Naive B cell (primary cell): Measurements from ENCODE around the gene ANKH. TPM values are rescaled to one million over a fixed set of nuclear protein-coding genes. Genes with fewer than 3 reads are reported as not detected.
"Not testable (repeated sequence)": the region's sequence is repeated elsewhere in the genome, so short reads cannot be mapped to it uniquely, and the experiment has no call there.

Source experiments
- ATAC-seq, 2 donors: fragments of 150-1000 bp; cut with Tn5 transposase; 2 replicates each; pipeline ENCODE4 v1.10.0; 2021; ENCODE audit warnings: low read depth in 2 of 2, mild to moderate bottlenecking in 2 of 2, moderate library complexity in 2 of 2
- DNase-seq: peaks from one replicate; pipeline ENCODE4 v3.0.0; 2022
- H3K27ac Mint-ChIP-seq, 6 donors: one replicate each; pipeline ENCODE4 v1.8.0; 2020 to 2022; ENCODE audit warnings: mild to moderate bottlenecking in 6 of 6, mixed read lengths in 6 of 6, moderate library complexity in 5 of 6, inconsistent platforms in 2 of 6
- H3K27me3 Mint-ChIP-seq, 3 donors: one replicate each; pipeline ENCODE4 v1.8.0; 2021 to 2022; ENCODE audit warnings: mixed read lengths in 3 of 3, mild to moderate bottlenecking in 1 of 3
- H3K36me3 Mint-ChIP-seq, 2 donors: one replicate each; pipeline ENCODE4 v1.8.0; 2020 to 2022; ENCODE audit warnings: mixed read lengths in 2 of 2, inconsistent platforms in 1 of 2, mild to moderate bottlenecking in 1 of 2
- H3K4me1 Mint-ChIP-seq, 3 donors: one replicate each; pipeline ENCODE4 v1.8.0; 2020 to 2022; ENCODE audit warnings: mixed read lengths in 3 of 3, inconsistent platforms in 1 of 3, mild to moderate bottlenecking in 1 of 3, moderate library complexity in 1 of 3
- H3K4me3 Mint-ChIP-seq, 8 donors: one replicate each; pipeline ENCODE4 v1.8.0; 2020 to 2022; ENCODE audit warnings: mild to moderate bottlenecking in 8 of 8, mixed read lengths in 8 of 8, moderate library complexity in 8 of 8, inconsistent platforms in 2 of 8
- H3K9me3 Mint-ChIP-seq, 7 donors: one replicate each; pipeline ENCODE4 v1.8.0; 2020 to 2022; ENCODE audit warnings: mixed read lengths in 7 of 7, mild to moderate bottlenecking in 5 of 7, inconsistent platforms in 2 of 7, moderate library complexity in 1 of 7
- polyA plus RNA-seq, 6 donors: library from polyadenylated mRNA; unstranded; fragments of 300-500 nt; fragmentation: Illumina TruSeq; gene quantifications; one replicate each; pipeline ENCODE4 v1.2.3, GENCODE V29; 2021; ENCODE audit warnings: low read depth in 6 of 6

The ANKH gene
- polyA plus RNA-seq, 6 donors from 2014 or later, result 7.4 to 14.7 (median 11.8) TPM

DNA sequence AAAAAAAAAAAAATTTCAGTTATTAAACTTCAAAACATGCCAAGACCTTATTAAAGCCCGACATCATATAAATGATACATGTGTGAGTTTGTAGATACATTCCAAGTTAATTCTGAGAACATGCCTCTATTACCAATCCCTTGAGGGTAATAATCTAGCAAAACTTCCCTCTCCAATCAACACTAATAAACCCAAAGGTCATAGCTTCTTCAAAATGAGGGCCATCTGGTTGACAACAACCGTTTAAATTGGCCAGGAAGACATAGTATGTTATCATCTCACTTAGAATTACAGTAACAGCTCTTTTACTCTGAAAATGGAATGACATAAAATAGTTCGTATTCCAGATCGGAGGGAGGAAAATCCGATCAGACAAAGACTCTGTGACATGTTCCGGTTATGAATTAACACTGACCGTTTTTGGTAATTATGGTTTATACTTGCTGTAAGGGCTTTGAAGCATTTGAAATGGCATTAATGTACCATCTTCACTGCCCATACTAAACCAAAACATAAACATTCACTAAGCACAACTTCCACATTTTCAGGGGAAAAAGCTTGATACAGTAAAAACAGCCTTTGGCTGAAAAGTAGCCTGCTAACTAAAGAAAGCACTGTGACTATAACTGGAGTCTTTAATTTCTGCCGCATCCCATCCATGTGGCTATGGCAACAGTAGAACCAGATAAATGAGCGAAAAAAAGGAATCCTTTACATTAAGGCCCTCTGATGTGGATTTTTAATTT is 50.3 kb downstream of the ANKH start:
- DNase-seq (no peak), ATAC-seq (no peak)
- Mint-ChIP-seq H3K9me3 (no peaks in the 10 kb centered on the region), H3K27me3 (no peaks in the 10 kb centered on the region), H3K36me3 (peaks cover 0 to 6% of the 10 kb centered on the region in 2 donors), H3K4me1 (peaks cover 22 to 29% (median 28%) of the 10 kb centered on the region in 3 donors), H3K27ac (no peak overlapping the region), H3K4me3 (no peak overlapping the region)

DNA sequence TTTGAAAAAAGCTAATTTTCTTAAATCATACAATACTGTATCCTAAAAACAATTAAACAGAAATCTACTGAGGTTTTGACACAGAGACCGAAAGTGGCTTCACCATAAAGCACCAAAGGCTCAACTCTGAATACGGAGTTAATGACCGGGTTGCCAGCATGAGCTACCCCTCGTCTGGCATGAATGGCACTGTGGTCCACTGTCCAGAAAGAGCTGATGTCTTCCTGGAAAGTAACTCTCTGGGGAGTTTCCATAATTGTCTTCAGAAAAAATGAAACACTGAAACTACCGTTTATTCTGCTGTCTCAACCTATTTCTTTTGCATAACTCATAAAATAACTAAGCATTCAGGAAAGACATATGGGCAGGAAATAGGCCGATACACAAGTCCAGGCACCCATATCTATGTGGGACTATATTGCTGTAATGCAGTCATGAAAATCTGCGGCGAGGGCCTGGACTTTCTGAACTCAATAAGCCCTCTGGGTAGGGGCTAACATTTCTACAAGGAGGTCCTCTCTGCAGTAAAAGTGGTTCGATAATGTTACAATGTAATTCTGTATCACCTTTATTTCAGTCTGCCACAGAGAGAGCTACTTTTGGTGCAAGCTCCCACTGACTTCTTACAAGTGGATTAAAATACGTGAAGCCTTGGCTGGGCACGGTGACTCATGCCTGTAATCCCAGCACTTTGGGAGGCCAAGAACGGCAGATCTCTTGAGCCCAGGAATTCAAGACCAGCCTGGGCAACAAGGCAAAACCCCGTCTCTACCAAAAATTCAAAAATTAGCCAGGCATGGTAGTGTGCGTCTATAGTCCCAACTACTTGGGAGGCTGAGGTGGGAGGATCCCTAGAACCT is 52.4 kb downstream of the ANKH start:
- no peaks in the 10 kb centered on the region for H3K9me3 Mint-ChIP-seq

DNA sequence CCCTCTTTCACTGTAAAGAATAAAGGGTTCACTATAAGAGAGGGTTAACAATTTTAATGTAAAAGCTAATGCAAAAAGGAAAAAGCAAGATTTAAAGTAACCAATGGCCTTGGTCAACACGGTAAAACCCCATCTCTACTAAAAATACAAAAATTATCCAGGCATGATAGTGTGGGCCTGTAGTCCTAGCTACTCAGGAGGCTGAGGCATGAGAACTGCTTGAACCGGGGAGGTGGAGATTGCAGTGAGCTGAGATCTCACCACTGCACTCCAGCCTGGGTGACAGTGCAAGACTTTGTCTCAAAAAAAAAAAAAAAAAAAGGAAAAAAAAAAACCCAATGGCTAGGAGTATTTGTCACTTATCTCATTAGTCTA is 53.8 kb downstream of the ANKH start:
- H3K36me3 Mint-ChIP-seq, H3K27me3 Mint-ChIP-seq, H3K9me3 Mint-ChIP-seq, H3K4me3 Mint-ChIP-seq, DNase-seq: not testable (repeated sequence)
- H3K4me1 Mint-ChIP-seq, result peaks cover 28 to 42% (median 36%) of the 10 kb centered on the region in 3 donors
- peak overlapping the region in 3 of 6 donors; percentile 0 to 42 (median 31) for H3K27ac Mint-ChIP-seq
- ATAC-seq, result peak in 1 of 2 donors; percentile 30

More for the DNA sequence above, 52.4 kb downstream of the ANKH start:
- Mint-ChIP-seq H3K27me3 (no peaks in the 10 kb centered on the region), H3K36me3 (peaks cover 0 to 6% of the 10 kb centered on the region in 2 donors), H3K27ac (peak overlapping the region in 4 of 6 donors; percentile 44 to 62 (median 46)), H3K4me1 (peaks cover 22 to 29% (median 28%) of the 10 kb centered on the region in 3 donors), H3K4me3 (no peak overlapping the region)
- no peak for ATAC-seq
- no peak for DNase-seq

DNA sequence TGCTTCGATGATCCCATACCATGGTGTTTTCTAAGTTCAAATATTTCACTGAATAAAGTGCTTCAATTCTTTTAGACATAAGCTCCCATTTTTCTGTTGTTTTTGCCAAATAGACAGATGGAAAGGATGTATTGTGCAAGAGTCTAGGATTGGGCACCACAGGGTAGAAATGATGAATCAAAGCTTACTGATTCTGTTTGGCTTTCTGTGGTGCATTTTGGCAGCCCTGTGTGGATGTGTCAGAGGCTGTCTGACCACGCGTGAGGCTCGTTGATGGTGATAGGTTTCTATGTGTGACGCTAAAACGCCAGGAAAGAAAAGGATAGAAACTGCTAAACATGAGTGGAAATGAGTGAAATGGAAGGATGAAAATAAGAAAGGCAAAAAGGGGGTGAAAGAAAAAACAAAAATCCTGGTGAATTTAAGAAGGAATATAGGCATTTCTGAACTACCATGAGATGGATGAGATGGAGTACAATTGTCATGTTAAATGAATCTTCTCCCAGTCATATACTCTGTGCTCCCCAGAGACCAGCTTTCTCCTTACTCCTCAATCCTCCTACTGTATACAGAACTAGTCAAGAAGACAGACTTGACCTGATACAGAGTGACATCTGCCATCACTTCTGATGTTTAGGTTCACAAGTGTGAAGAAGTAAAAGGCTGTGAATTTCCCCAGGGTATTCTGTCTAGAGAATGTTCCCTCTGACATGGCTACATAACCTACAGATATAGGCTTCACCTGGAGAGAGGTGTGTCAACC is 54.4 kb downstream of the ANKH start:
- Mint-ChIP-seq H3K9me3 (no peaks in the 10 kb centered on the region), H3K4me1 (peaks cover 34 to 47% (median 42%) of the 10 kb centered on the region in 3 donors), H3K27me3 (no peaks in the 10 kb centered on the region), H3K36me3 (peaks cover 0 to 6% of the 10 kb centered on the region in 2 donors), H3K27ac (peak overlapping the region in 2 of 6 donors; percentile 0 to 31), H3K4me3 (peak overlapping the region in 1 of 8 donors; percentile 37)
- ATAC-seq, result peak in 1 of 2 donors; percentile 60
- no peak for DNase-seq

DNA sequence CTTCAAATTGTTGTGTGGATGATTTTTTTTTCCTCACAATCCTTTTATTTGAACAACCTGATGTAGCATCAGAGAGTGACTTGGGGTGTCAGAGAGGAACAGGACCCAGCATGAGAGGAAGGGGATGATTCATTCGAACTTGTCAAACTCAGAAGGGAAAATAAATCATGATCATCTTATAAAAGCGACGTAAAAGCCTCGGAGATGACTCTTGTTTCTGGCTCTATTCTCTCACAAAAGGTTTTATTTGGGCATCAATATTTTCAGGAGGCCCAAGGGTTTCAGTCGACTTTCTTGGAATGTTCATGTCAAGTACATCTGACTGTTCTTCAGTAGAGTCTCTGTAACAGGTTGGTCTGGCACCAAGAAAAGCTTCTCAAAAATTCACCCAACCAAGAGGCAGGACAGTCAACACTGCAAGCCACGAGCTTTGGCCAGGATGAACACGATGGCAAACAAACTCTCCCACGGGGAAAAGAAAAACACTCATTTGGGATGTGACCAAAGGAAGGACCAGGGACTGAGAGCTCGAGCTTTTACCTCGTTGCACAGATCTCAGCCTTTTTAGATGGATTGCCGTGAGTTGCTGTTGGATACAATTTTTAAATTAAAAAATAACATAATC is 55.1 kb downstream of the ANKH start:
- peak overlapping the region in 2 of 6 donors; percentile 16 to 40 for H3K27ac Mint-ChIP-seq
- DNase-seq (no peak), ATAC-seq (no peak)
- no peaks in the 10 kb centered on the region for H3K9me3 Mint-ChIP-seq
- peaks cover 0 to 6% of the 10 kb centered on the region in 2 donors for H3K36me3 Mint-ChIP-seq
- H3K4me1 Mint-ChIP-seq, result peaks cover 39 to 50% (median 45%) of the 10 kb centered on the region in 3 donors
- H3K27me3 Mint-ChIP-seq, result no peaks in the 10 kb centered on the region
- H3K4me3 Mint-ChIP-seq, result no peak overlapping the region

DNA sequence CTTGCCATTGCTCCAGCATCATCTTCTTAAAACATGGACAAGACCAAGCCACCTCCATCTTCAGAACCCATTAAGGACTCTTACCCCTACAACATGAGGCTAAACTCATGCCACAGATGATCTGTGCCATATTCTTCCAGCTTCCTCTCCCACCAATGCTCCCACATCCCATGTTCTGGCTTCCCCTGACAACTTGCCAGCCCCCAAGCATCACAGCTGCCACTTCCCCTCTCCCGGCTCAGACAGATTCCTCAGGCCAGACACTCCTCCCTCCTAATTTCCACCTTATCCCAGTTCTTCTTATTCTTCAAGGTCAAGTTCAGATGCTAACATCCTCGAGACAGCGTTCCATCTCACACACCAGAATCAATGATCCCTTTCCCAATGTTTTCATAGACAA is 57.8 kb downstream of the ANKH start:
- Mint-ChIP-seq H3K4me1 (peaks cover 47 to 59% (median 58%) of the 10 kb centered on the region in 3 donors), H3K36me3 (no peaks in the 10 kb centered on the region), H3K27ac (peak overlapping the region in 5 of 6 donors; percentile 49 to 83 (median 73)), H3K9me3 (no peaks in the 10 kb centered on the region), H3K27me3 (no peaks in the 10 kb centered on the region), H3K4me3 (no peak overlapping the region)
- ATAC-seq (no peak), DNase-seq (no peak)

DNA sequence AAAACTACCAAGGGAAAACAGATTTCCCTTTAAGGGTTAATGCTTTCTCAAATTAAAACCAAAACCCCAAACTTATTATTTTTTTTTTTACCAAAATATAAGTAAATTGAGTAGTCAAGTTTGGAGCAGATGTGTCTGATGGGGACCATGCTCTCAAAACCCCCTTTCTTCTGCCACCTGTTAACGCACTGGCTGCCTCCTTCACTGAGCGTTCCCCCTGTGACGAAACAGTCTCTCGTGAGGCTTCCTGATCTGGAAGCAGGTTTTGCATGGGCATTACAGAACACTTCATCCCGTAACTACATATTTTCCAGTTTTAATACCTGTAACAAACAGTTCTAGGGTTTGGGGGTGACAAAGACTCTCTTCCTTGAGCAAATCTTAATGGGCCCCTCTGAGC is 59.4 kb downstream of the ANKH start:
- H3K36me3 Mint-ChIP-seq, result no peaks in the 10 kb centered on the region
- H3K9me3 Mint-ChIP-seq, result no peaks in the 10 kb centered on the region
- peak overlapping the region in 6 of 8 donors; percentile 2 to 61 (median 24) for H3K4me3 Mint-ChIP-seq
- DNase-seq (peak; percentile 28), ATAC-seq (peak; percentile 66 to 67)
- H3K4me1 Mint-ChIP-seq, result peaks cover 37 to 46% (median 46%) of the 10 kb centered on the region in 3 donors
- H3K27me3 Mint-ChIP-seq, result no peaks in the 10 kb centered on the region
- peak overlapping the region; percentile 8 to 87 (median 80) for H3K27ac Mint-ChIP-seq

DNA sequence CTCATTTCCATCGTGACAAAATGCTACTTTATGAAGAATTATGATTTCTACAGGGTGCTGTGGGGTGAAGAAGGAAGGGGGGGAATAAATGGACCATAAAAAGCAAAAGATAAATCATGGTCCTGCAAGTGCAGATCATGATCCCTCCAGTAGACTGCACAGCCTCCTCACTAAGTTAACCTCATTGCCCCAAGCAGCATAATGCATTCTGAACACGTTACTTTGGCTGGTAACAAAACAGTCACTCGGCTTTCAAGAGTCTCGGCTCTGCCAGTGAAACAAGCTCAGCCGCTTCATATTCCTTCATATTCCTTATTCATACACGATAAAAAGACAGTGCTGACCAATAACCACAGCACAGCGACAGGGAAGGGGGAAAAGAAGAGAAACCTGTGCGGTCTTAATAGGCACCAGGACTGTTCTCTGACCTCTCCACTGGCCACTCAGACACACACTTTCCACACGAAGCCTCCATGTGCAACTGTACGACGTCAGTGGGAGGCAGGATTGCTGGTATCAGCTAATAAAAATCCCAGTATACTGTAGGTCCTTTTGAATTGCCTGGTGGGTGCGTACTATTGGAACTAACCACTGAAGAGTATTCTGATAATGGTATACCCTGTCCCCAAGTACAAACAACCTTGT is 60.5 kb downstream of the ANKH start:
- no peaks in the 10 kb centered on the region for H3K27me3 Mint-ChIP-seq
- no peaks in the 10 kb centered on the region for H3K9me3 Mint-ChIP-seq
- H3K4me1 Mint-ChIP-seq, result peaks cover 34 to 42% (median 40%) of the 10 kb centered on the region in 3 donors
- no peak for DNase-seq
- H3K36me3 Mint-ChIP-seq, result no peaks in the 10 kb centered on the region
- peak overlapping the region; percentile 44 to 83 (median 72) for H3K27ac Mint-ChIP-seq
- no peak for ATAC-seq
- H3K4me3 Mint-ChIP-seq, result peak overlapping the region; percentile 28 to 91 (median 74)

DNA sequence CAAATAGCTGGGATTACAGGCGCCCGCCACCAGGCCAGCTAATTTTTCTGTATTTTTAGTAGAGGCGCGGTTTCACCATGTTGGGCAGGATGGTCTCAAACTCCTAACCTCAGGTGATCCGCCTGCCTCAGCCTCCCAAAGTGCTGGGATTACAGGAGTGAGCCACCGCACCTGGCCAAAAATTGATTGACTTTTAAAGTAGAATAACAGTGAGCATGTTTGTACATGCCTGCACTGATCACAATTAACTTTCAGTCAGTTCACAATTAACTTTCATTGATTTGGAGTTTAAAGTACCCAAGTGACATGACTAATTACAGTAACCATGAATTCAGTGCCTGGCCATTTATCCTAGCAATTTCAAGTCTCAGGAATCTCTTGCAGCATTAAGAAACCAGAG is 61.3 kb downstream of the ANKH start:
- DNase-seq (no peak), ATAC-seq (no peak)
- peaks cover 34 to 42% (median 40%) of the 10 kb centered on the region in 3 donors for H3K4me1 Mint-ChIP-seq
- peak overlapping the region in 4 of 6 donors; percentile 78 to 93 (median 85) for H3K27ac Mint-ChIP-seq
- peak overlapping the region in 7 of 8 donors; percentile 25 to 91 (median 81) for H3K4me3 Mint-ChIP-seq
- no peaks in the 10 kb centered on the region for H3K27me3 Mint-ChIP-seq
- no peaks in the 10 kb centered on the region for H3K36me3 Mint-ChIP-seq
- no peaks in the 10 kb centered on the region for H3K9me3 Mint-ChIP-seq

DNA sequence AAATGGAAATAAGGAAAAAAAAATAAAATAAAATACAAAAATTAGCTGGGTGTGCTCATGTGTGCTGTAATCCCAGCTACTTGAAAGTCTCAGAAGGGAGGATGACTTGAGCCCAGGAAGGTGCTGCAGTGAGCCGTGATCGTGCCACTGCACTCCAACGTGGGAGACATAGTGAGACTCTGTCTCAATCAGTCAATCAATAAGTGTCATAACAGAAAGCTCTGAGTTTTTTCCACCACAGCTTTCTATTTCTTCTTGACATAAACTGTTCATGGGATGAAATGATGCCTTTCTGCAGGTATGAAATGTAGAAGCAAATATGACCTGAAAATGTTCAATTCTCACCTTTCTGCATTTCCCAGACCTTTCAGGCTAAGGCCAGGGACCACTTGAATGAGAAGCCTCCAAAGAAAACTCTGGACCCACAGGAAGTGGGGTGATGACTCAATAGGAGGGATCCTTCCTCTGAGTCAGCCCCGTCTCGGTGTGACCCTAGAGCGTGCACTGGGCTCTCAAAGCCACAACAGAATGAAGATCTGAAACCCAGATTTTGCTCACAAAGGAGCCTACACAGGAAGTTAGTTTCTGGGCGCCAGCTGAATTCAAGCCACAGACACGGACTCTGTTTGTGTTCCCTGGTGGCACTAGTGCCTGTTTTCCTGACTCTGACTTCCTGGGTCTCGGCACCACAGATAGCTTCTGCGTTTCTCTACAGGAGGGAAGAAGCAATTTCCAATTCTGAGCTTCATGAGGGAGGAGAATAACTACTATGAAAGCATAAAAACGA is 62.0 kb downstream of the ANKH start:
- H3K9me3 Mint-ChIP-seq, result no peaks in the 10 kb centered on the region
- H3K27ac Mint-ChIP-seq, result peak overlapping the region; percentile 24 to 93 (median 85)
- DNase-seq (peak; percentile 70), ATAC-seq (peak; percentile 90 to 91)
- H3K27me3 Mint-ChIP-seq, result no peaks in the 10 kb centered on the region
- peak overlapping the region; percentile 21 to 91 (median 83) for H3K4me3 Mint-ChIP-seq
- H3K36me3 Mint-ChIP-seq, result no peaks in the 10 kb centered on the region
- peaks cover 34 to 42% (median 40%) of the 10 kb centered on the region in 3 donors for H3K4me1 Mint-ChIP-seq

DNA sequence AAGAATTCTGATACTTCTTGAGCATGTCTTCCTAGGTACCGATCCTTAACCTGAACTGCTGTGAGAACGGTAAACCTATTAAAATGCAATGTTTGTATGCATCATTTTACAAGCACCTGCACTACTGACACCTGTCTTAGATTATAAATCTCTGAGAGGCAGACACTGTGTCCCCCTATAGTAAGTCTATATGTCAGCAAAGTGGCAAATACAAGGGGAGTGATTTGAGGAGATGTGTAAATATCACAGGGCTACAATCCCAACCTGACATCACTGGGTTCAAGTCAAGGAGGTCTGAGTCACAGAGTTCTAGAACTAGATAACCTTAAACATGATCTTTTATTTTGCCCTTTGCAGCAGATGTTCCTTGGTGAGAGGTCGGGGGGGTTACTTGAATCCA is 64.1 kb downstream of the ANKH start:
- peaks cover 0 to 7% of the 10 kb centered on the region in 2 donors for H3K36me3 Mint-ChIP-seq
- no peak for DNase-seq
- H3K27me3 Mint-ChIP-seq, result no peaks in the 10 kb centered on the region
- no peaks in the 10 kb centered on the region for H3K9me3 Mint-ChIP-seq
- H3K27ac Mint-ChIP-seq, result no peak overlapping the region
- no peak for ATAC-seq
- H3K4me3 Mint-ChIP-seq, result no peak overlapping the region
- H3K4me1 Mint-ChIP-seq, result peaks cover 31 to 32% (median 32%) of the 10 kb centered on the region in 3 donors

DNA sequence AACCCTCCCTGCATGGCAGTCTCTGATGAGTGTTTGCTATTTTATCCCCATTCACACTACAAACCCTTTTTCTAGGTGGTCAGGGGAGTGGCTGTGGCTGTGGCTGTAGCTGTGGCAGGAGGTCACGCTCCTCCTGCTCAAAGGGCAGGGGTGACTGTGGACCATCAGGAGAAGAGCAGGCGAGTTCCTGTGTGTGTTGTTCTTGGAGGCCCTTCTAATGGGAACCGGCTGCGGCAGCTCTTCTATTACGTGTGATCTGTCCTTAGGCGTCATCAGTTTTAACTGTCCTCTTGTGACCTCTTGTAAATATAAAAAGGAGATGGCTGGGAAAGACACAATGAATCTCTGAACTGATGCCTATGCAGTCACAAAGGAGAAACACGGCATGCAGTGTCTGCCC is 65.1 kb downstream of the ANKH start:
- Mint-ChIP-seq H3K27me3 (no peaks in the 10 kb centered on the region), H3K27ac (no peak overlapping the region), H3K4me1 (peaks cover 27 to 32% (median 30%) of the 10 kb centered on the region in 3 donors), H3K9me3 (no peaks in the 10 kb centered on the region), H3K36me3 (peaks cover 5 to 7% of the 10 kb centered on the region in 2 donors), H3K4me3 (no peak overlapping the region)
- ATAC-seq (no peak), DNase-seq (no peak)
